ENCODE results near the gene FAAH2.
"Not testable (repeated sequence)": the region's sequence is repeated elsewhere in the genome, so short reads cannot be mapped to it uniquely, and the experiment has no call there.

Gene FAAH2, protein sequence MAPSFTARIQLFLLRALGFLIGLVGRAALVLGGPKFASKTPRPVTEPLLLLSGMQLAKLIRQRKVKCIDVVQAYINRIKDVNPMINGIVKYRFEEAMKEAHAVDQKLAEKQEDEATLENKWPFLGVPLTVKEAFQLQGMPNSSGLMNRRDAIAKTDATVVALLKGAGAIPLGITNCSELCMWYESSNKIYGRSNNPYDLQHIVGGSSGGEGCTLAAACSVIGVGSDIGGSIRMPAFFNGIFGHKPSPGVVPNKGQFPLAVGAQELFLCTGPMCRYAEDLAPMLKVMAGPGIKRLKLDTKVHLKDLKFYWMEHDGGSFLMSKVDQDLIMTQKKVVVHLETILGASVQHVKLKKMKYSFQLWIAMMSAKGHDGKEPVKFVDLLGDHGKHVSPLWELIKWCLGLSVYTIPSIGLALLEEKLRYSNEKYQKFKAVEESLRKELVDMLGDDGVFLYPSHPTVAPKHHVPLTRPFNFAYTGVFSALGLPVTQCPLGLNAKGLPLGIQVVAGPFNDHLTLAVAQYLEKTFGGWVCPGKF

GRCh38 chrX:57286507-57287251 is at the start of gene FAAH2:
FAAH2 (plus strand) TSS chrX:57286706; CDS start chrX:57286826, 120 bp downstream.
- no peak for DNase-seq (ENCODE audit: low spot score)

DNA sequence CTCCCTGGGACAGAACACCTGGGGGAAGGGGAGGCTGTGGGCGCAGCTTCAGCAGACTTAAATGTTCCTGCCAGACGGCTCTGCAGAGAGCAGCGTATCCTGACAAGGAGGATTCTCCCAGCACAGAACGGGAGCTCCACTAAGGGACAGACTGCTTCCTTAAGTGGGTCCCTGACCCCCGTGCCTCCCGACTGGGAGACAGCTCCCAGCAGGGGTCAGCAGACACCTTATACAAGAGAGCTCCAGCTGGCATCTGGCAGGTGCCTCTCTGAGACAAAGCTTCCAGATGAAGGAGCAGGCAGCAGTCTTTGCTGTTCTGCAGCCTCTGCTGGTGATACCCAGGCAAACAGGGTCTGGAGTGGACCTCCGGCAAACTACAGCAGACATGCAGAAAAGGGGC is 44.5 kb upstream of the FAAH2 start:
- no peak for DNase-seq (ENCODE audit: low spot score)

- no peak for DNase-seq (ENCODE audit: low spot score)
Measured at GRCh38 chrX:57251965-57252364, 34.5 kb upstream of the FAAH2 start.

- DNase-seq (ENCODE audit: low spot score): no peak
Measured at GRCh38 chrX:57265126-57265525, 21.4 kb upstream of the FAAH2 start.

GRCh38 chrX:57266275-57266674 is 20.2 kb upstream of the FAAH2 start:
- DNase-seq (ENCODE audit: low spot score): no peak

- DNase-seq (ENCODE audit: low spot score): no peak
Measured at GRCh38 chrX:57266871-57267270, 19.6 kb upstream of the FAAH2 start.

DNA sequence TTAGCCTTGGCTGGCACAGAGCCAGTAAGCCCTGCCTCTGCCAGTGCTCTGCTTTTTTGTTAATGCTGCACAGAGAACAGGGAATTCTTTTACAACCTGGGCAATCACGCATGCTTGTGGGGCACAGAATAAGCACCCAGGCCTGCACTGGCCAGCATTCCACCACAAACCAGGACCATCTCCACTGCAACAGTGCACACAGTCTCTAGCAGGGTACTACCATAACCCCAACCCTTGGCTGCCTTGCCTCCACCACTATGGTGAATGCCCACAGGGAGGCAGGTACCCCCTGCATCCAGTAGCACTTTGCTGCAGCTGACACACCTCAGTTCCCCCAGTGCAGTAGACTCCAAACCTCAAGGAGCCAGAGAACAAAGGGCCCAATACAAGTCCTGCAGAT is 19.2 kb upstream of the FAAH2 start:
- no peak for DNase-seq (ENCODE audit: low spot score)

- DNase-seq (ENCODE audit: low spot score): no peak
Measured at GRCh38 chrX:57270980-57271379, 15.5 kb upstream of the FAAH2 start.

- DNase-seq (ENCODE audit: low spot score): no peak
Measured at GRCh38 chrX:57282568-57282967, 3.9 kb upstream of the FAAH2 start.

DNA sequence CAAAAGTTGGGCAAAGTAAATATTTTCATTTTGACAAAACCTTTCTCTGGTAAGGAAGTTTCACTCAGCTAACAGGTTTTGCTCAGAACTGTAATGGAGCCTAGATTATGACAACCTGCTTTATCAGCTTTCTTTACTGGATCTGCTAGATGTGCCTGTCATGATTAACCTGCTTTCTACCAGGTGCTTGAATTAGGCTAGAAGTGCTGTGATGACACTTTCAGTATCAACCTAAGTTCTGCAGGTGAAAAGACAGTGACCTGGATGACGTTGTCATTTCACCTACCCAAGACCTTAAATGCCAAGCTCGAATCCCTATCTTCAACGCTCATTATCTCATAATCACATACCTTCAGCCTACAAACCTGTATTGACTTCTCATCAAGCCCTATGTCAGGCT is 1.5 kb upstream of the FAAH2 start:
- no peak for DNase-seq (ENCODE audit: low spot score)

GRCh38 chrX:57289089-57289488 is 2.6 kb downstream of the FAAH2 start:
- DNase-seq (ENCODE audit: low spot score): no peak

DNA sequence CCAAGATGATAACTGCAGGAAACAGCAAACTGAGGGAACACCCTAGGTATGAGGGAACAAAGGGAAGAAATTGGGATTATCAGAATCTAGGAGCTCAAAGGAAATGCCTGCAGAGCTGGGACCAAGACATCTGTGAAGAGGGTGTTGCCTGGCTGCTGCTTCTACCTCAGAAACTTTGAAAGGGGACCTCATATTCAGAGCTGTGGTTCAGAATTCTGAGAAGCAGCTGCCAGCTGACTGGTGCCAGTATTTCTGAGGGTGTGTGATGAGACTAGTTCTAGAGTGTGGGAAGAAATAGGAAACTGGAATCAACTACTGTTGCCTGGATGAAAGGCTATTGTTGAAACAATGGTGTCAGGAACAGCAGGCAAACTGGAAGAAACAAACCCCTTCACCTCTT is 8.5 kb downstream of the FAAH2 start:
- no peak for DNase-seq (ENCODE audit: low spot score)

DNA sequence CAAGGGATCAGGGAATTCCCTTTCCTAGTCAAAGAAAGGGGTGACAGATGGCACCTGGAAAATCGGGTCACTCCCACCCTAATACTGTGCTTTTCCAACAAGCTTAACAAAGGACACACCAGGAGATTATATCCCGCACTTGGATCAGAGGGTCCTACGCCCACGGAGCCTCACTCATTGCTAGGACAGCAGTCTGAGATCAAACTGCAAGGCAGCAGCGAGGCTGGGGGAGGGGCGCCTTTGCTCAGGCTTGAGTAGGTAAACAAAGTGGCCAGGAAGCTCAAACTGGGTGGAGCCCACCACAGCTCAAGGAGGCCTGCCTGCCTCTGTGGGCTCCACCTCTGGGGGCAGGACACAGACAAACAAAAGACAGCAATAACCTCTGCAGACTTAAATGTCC is 9.2 kb downstream of the FAAH2 start:
- DNase-seq (ENCODE audit: low spot score): not testable (repeated sequence)

- DNase-seq (ENCODE audit: low spot score): no peak
Measured at GRCh38 chrX:57313583-57314215, 27.2 kb downstream of the FAAH2 start.

DNA sequence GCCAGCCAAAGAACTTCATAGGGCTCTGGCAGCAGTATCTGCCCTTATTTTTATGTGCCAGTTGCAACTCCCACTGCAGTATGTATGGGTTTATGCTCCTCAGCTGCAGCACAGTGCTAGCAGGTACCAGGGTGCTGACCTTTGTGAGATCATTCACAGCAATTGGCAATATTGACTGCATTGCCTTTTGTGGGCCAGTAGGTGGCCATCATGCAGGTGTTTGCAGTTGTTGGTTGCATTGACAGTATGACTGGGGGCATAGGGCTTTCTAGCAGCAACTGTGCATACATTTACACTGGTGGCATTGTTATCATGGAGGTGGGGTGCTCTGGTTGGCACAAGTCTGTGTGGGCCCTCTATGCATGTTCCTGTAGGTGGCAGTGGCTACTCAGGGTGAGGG is 42.5 kb downstream of the FAAH2 start:
- DNase-seq (ENCODE audit: low spot score): no peak

DNA sequence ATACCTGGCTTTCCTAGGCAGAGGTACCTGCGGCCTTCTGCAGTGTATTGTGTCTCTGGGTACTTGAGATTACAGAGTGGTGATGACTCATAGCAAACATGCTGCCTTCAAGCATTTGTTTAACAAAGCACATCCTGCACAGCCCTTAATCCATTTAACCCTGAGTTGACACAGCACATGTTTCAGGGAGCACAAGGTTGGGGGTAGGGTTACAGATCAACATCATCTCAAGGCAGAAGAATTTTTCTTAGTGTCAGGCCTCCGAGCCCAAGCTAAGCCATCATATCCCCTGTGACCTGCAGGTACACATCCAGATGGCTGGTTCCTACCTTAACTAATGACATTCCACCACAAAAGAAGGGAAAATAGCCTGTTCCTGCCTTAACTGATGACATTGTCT is 49.3 kb downstream of the FAAH2 start:
- not testable (repeated sequence) for DNase-seq (ENCODE audit: low spot score)

DNA sequence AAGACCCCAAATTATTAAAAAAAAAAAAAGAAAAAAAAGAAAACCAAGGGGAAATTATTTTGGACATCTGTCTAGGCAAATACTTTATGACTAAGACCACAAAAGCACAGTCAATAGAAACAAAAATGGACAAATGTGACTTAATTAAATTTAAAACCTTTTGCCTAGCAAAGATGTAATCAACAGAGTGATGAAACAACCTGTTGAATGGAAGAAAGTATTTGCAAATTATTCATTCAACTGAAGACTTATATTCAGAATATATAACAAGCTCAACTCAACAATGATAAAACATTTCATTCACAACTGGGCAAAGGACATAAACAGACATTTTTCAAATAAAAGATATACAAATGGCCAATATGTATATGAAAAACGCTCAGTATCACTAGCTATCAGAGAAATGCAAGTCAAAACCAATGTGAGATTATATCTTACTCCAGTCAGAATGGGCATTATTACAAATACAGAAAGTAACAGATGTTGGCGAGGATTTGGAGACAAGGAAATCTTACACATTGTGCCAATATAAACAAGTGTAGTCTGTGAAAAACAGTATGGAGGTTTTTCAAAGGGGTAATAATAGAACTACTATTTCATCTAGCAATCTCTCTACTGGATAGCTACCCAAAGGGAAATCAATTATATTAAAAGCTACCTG is 67.1 kb downstream of the FAAH2 start:
- DNase-seq (ENCODE audit: low spot score): no peak

- DNase-seq (ENCODE audit: low spot score): no peak
Measured at GRCh38 chrX:57364145-57364544, 77.6 kb downstream of the FAAH2 start.

DNA sequence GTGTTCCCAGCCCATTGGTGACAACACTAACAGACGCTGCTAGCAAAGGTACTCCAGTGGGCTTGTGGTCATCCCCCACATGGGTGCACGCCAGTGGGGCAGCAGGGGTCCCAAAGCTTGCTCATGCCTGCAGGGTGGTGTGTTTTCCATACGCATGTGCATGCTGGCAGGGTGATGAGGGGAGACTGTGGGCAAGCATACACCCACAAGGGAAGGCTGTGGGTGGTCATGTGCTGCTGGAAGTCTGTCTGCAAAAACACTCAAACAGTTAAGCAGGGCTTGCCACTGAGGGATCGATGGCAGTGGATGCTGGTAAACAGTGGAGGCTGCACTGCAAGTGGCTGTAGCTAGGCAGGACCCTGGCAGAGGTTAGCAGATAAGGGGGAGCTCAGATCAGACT is 79.9 kb downstream of the FAAH2 start:
- no peak for DNase-seq (ENCODE audit: low spot score)

- no peak for DNase-seq (ENCODE audit: low spot score)
Measured at GRCh38 chrX:57367649-57368048, 81.1 kb downstream of the FAAH2 start.

DNA sequence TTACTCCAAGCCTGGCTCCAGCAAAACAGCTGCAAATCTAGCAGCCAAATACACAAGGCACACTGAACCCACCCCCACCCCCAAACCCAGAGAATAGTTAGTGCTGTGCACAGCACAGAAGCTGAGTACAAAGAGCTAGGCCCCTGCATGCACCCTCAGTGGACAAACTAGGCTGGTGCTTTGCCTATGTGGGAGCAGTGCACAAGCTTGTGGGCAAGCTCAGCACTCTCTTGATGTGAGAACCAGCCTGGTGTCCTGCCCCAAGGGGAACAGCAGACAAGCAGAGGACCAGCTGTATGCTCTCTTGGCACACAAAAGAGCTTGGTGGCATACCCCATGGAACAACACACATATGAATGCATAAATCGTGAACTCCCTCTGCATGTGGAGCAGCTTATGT is 81.7 kb downstream of the FAAH2 start:
- no peak for DNase-seq (ENCODE audit: low spot score)

DNA sequence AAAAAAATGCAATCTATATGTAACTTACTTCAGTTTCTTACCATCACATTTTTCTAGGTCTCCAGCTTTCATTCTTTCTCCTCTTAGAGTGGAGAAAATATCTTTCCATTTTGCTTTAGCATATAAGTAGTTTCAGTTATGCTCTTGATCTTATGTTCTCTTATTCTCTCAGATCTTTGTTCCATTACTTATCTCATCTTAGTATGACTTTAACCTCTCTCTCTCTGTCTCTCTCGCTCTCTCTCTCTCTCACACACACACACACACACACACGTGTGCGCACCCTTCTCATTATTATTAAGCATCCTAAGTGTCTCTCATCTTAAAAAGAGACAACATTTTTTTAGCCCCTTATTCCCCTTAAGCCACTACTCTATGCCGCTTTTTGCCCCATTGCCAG is 92.8 kb downstream of the FAAH2 start:
- DNase-seq (ENCODE audit: low spot score): no peak
